MM.1S (cell line): ENCODE data around the gene RFTN1.

ENCODE experiments used
- CTCF ChIP-seq: fragments of 300-600 bp; sonication (generic); IDR thresholded peaks from 2 replicates; pipeline ENCODE4 v1.5.1; 2016; ENCODE audit warnings: antibody characterized with exemption, low read length, mixed read lengths
- EZH2 ChIP-seq: fragments of 300-600 bp; sonication (generic); optimal IDR thresholded peaks from 2 replicates; pipeline ENCODE3; 2017; ENCODE audit warnings: low read depth, mild to moderate bottlenecking, antibody characterized with exemption, low read length, mixed read lengths
- EZH2phosphoT487 ChIP-seq: fragments of 300-600 bp; sonication (generic); IDR thresholded peaks from 2 replicates; pipeline ENCODE4 v1.6.1; 2018; ENCODE audit warnings: antibody characterized with exemption, low read length

GRCh38 chr3:16455966-16456365 lies 57.5 kb downstream of the RFTN1 start:
- no peak for TF ChIP-seq CTCF
- no peak for TF ChIP-seq EZH2
- TF ChIP-seq EZH2phosphoT487, result no peak
